Fibroblast of skin of right biceps (primary cell): ENCODE data around the gene GPBP1L1.
"Not testable (repeated sequence)": the region's sequence is repeated elsewhere in the genome, so short reads cannot be mapped to it uniquely, and the experiment has no call there.

Experiments
- DNase-seq: peaks from one replicate; pipeline ENCODE4 v3.0.0-alpha.2; 2013

The GPBP1L1 gene

GRCh38 chr1:45630429-45630828 lies 55.9 kb downstream of the GPBP1L1 start:
- no peak for DNase-seq

GRCh38 chr1:45629035-45629434 lies 57.3 kb downstream of the GPBP1L1 start:
- DNase-seq = no peak

GRCh38 chr1:45623972-45624371 lies 62.4 kb downstream of the GPBP1L1 start, which contains the start of gene CCDC17:
CCDC17 (minus strand) TSS chr1:45624054; CDS start chr1:45623909, 145 bp downstream.
- no peak for DNase-seq

GRCh38 chr1:45622524-45623394 lies 63.6 kb downstream of the GPBP1L1 start:
- DNase-seq = no peak

GRCh38 chr1:45621895-45622523 lies 64.3 kb downstream of the GPBP1L1 start:
- no peak for DNase-seq

GRCh38 chr1:45621501-45621836 lies 64.9 kb downstream of the GPBP1L1 start:
- no peak for DNase-seq

GRCh38 chr1:45620588-45621500 lies 65.5 kb downstream of the GPBP1L1 start:
- no peak for DNase-seq

GRCh38 chr1:45619149-45619921 lies 67.0 kb downstream of the GPBP1L1 start:
- DNase-seq = no peak

GRCh38 chr1:45617618-45618017 lies 68.7 kb downstream of the GPBP1L1 start:
- DNase-seq = peak; percentile 28

GRCh38 chr1:45615885-45616284 lies 70.4 kb downstream of the GPBP1L1 start:
- DNase-seq = no peak

GRCh38 chr1:45612941-45613579 lies 73.3 kb downstream of the GPBP1L1 start:
- DNase-seq = no peak

- DNase-seq = no peak
These were observed 75.6 kb downstream of the GPBP1L1 start for GRCh38 chr1:45610589-45611226.

GRCh38 chr1:45608175-45609156 lies 77.9 kb downstream of the GPBP1L1 start:
- DNase-seq = no peak

GRCh38 chr1:45607404-45608074 lies 78.8 kb downstream of the GPBP1L1 start:
- DNase-seq = no peak

- DNase-seq = no peak
These were observed 82.1 kb downstream of the GPBP1L1 start for GRCh38 chr1:45604239-45604638.

GRCh38 chr1:45596765-45597164 lies 89.6 kb downstream of the GPBP1L1 start:
- DNase-seq = not testable (repeated sequence)

- DNase-seq = no peak
These were observed 91.9 kb downstream of the GPBP1L1 start for GRCh38 chr1:45594412-45594811.

GRCh38 chr1:45589861-45590260 lies 96.5 kb downstream of the GPBP1L1 start:
- no peak for DNase-seq

- no peak for DNase-seq
These were observed 99.6 kb downstream of the GPBP1L1 start for GRCh38 chr1:45586769-45587168.
